H1 (cell line): ENCODE measurements around the gene CHSY1. TPM values are rescaled to one million over a fixed set of nuclear protein-coding genes. Genes with fewer than 3 reads are reported as not detected.

ENCODE experiments used
- CTCF ChIA-PET: fragments of 300-600 bp; sonication (Branson Sonifier 250); formaldehyde crosslinking; loops from one replicate; lab custom pipeline; 2021; ENCODE audit not compliant: partially characterized antibody; lab: Charles Lee
- POLR2A ChIA-PET: fragments of 300-600 bp; sonication (Branson Sonifier 250); formaldehyde crosslinking; loops from one replicate; lab custom pipeline; 2021; ENCODE audit warnings: inconsistent platforms; ENCODE audit not compliant: partially characterized antibody; lab: Charles Lee
- DNase-seq, 2 experiments: peaks; one replicate each; pipeline versions ENCODE4 v3.0.0 to v3.0.0-alpha.2; 2010 to 2022; ENCODE audit warnings: low spot score in 2 of 2, low read depth in 1 of 2, mixed read lengths in 1 of 2
- FAIRE-seq: peaks from 2 replicates; lab custom pipeline; 2011; peaks lifted over from hg19 to GRCh38; lab: Jason Lieb, UNC
- H2AFZ ChIP-seq: 2 replicates; pipeline ENCODE4 v1.8.1; 2012; ENCODE audit warnings: low read length, inconsistent platforms
- H2AK5ac ChIP-seq: 2 replicates; pipeline ENCODE4 v1.6.1; 2013; ENCODE audit warnings: low read depth, low read length
- H2BK120ac ChIP-seq: replicated peaks from 2 replicates; pipeline ENCODE3; 2013; ENCODE audit warnings: low read depth, low read length, inconsistent platforms
- H2BK12ac ChIP-seq: 2 replicates; pipeline ENCODE4 v1.6.1; 2013; ENCODE audit warnings: low read depth, low read length
- H2BK15ac ChIP-seq: 2 replicates; pipeline ENCODE4 v1.6.1; 2013; ENCODE audit warnings: low read length
- H2BK20ac ChIP-seq: 2 replicates; pipeline ENCODE4 v1.6.1; 2013; ENCODE audit warnings: low read length
- H2BK5ac ChIP-seq: 2 replicates; pipeline ENCODE4 v1.6.1; 2013; ENCODE audit warnings: low read depth, low read length
- H3K14ac ChIP-seq: 2 replicates; pipeline ENCODE4 v1.6.1; 2013; ENCODE audit warnings: inconsistent platforms; ENCODE audit not compliant: insufficient read length
- H3K18ac ChIP-seq: 2 replicates; pipeline ENCODE4 v1.6.1; 2013; ENCODE audit warnings: low read length; ENCODE audit errors: extremely low read depth
- H3K23ac ChIP-seq: 2 replicates; pipeline ENCODE4 v1.6.1; 2013; ENCODE audit warnings: inconsistent platforms; ENCODE audit not compliant: insufficient read length
- H3K23me2 ChIP-seq: 2 replicates; pipeline ENCODE4 v1.6.1; 2013; ENCODE audit warnings: low read depth, low read length
- H3K27ac ChIP-seq: 2 replicates; pipeline ENCODE4 v1.6.1; 2011; ENCODE audit warnings: low read depth, low read length, inconsistent platforms
- H3K27me3 ChIP-seq, 4 experiments: replicated peaks in 1 of 4; 1 replicate in 1 of 4; 2 replicates in 3 of 4; pipeline versions ENCODE4 v1.6.1 to v1.8.1; 2011 to 2013; ENCODE audit warnings: low read length in 3 of 4, mild to moderate bottlenecking in 3 of 4, inconsistent platforms in 2 of 4, mixed read lengths in 2 of 4, moderate library complexity in 1 of 4; ENCODE audit not compliant: control insufficient read depth in 3 of 4, insufficient read depth in 3 of 4; ENCODE audit errors: extremely low read depth in 1 of 4
- H3K36me3 ChIP-seq, 4 experiments: 2 replicates each; pipeline versions ENCODE4 v1.6.1 to v1.8.1; 2011 to 2013; ENCODE audit warnings: mild to moderate bottlenecking in 4 of 4, low read length in 3 of 4, moderate library complexity in 2 of 4, control low read depth in 1 of 4, inconsistent platforms in 1 of 4; ENCODE audit not compliant: insufficient read depth in 4 of 4, control insufficient read depth in 2 of 4
- H3K4ac ChIP-seq: replicated peaks from 2 replicates; pipeline ENCODE3; 2013; ENCODE audit warnings: low read length, low read depth, mixed read lengths, inconsistent platforms; ENCODE audit not compliant: insufficient read length
- H3K4me1 ChIP-seq, 4 experiments: replicated peaks in 1 of 4; 1 replicate in 1 of 4; 2 replicates in 3 of 4; pipeline versions ENCODE4 v1.6.1 to v1.8.1; 2011 to 2013; ENCODE audit warnings: low read length in 3 of 4, inconsistent platforms in 2 of 4, mixed read lengths in 1 of 4; ENCODE audit not compliant: insufficient read depth in 4 of 4, control insufficient read depth in 3 of 4
- H3K4me2 ChIP-seq, 2 experiments: 2 replicates each; pipeline versions ENCODE4 v1.6.1 to v1.8.1; 2011 to 2013; ENCODE audit warnings: low read depth in 2 of 2, low read length in 2 of 2, control low read depth in 1 of 2, inconsistent platforms in 1 of 2, mild to moderate bottlenecking in 1 of 2; ENCODE audit not compliant: insufficient read depth in 1 of 2
- H3K4me3 ChIP-seq, 4 experiments: fragments of 200-600, 300-600 bp in 1 of 4; sonication (generic), shearing (Covaris generic), sonication (Bioruptor Twin) in 1 of 4; 2 replicates each; pipeline versions ENCODE4 v1.5.1 to v1.8.1; 2011 to 2016; ENCODE audit warnings: low read length in 4 of 4, low read depth in 3 of 4, control low read depth in 2 of 4, inconsistent platforms in 2 of 4, mild to moderate bottlenecking in 2 of 4, mixed read lengths in 1 of 4, moderate library complexity in 1 of 4; ENCODE audit not compliant: insufficient read depth in 2 of 4; ENCODE audit errors: extremely low read depth in 1 of 4
- H3K56ac ChIP-seq: replicated peaks from 2 replicates; pipeline ENCODE3; 2013; ENCODE audit warnings: low read depth, mild to moderate bottlenecking, mixed read lengths, low read length, inconsistent platforms; ENCODE audit not compliant: insufficient read length
- H3K79me1 ChIP-seq: 2 replicates; pipeline ENCODE4 v1.6.1; 2013; ENCODE audit warnings: low read depth, low read length, control low read depth
- H3K79me2 ChIP-seq, 2 experiments: 2 replicates each; pipeline versions ENCODE4 v1.6.1 to v1.8.1; 2012 to 2013; ENCODE audit warnings: low read length in 2 of 2, mild to moderate bottlenecking in 2 of 2, inconsistent platforms in 1 of 2; ENCODE audit not compliant: insufficient read depth in 2 of 2, control insufficient read depth in 1 of 2
- H3K9ac ChIP-seq, 4 experiments: replicated peaks in 1 of 4; 1 replicate in 1 of 4; 2 replicates in 3 of 4; pipeline versions ENCODE4 v1.6.1 to v1.8.1; 2011 to 2013; ENCODE audit warnings: low read depth in 3 of 4, low read length in 3 of 4, control low read depth in 2 of 4, mild to moderate bottlenecking in 2 of 4, moderate library complexity in 2 of 4, inconsistent platforms in 1 of 4; ENCODE audit errors: extremely low read depth in 1 of 4
- H3K9me3 ChIP-seq, 2 experiments: 2 replicates each; pipeline versions ENCODE4 v1.6.1 to v1.8.1; 2012 to 2013; ENCODE audit warnings: mild to moderate bottlenecking in 2 of 2, moderate library complexity in 2 of 2, control low read depth in 1 of 2, inconsistent platforms in 1 of 2, low read depth in 1 of 2, low read length in 1 of 2, mixed read lengths in 1 of 2; ENCODE audit not compliant: insufficient read depth in 2 of 2
- H4K20me1 ChIP-seq, 2 experiments: replicated peaks in 1 of 2; 2 replicates each; pipeline versions ENCODE3 to v1.8.1; 2011 to 2013; ENCODE audit warnings: inconsistent platforms in 2 of 2, low read length in 2 of 2, mild to moderate bottlenecking in 1 of 2; ENCODE audit not compliant: insufficient read depth in 2 of 2, control insufficient read depth in 1 of 2
- H4K5ac ChIP-seq: 2 replicates; pipeline ENCODE4 v1.6.1; 2013; ENCODE audit warnings: low read length, low read depth, mixed read lengths, inconsistent platforms; ENCODE audit not compliant: insufficient read length
- H4K8ac ChIP-seq: 2 replicates; pipeline ENCODE4 v1.8.0; 2013; ENCODE audit warnings: mild to moderate bottlenecking, moderate library complexity, low read length, inconsistent platforms; ENCODE audit not compliant: insufficient read depth; ENCODE audit errors: extremely low read depth
- H4K91ac ChIP-seq: replicated peaks from 2 replicates; pipeline ENCODE3; 2013; ENCODE audit warnings: low read length, mixed read lengths, inconsistent platforms; ENCODE audit not compliant: insufficient read length
- CTBP2 ChIP-seq: IDR thresholded peaks from 2 replicates; pipeline ENCODE4 v1.7.0; 2011; ENCODE audit warnings: borderline replicate concordance, mild to moderate bottlenecking, moderate library complexity, mixed read lengths, low read length; ENCODE audit not compliant: insufficient read depth, insufficient read length
- GTF2F1 ChIP-seq: IDR thresholded peaks from 2 replicates; pipeline ENCODE4 v1.6.1; 2012; ENCODE audit warnings: low read depth, low read length, improper control_type of control experiment, borderline replicate concordance
- MAFK ChIP-seq: IDR thresholded peaks from 2 replicates; pipeline ENCODE4 v1.6.1; 2012; ENCODE audit warnings: low read depth, mild to moderate bottlenecking, improper control_type of control experiment, low read length
- POLR2AphosphoS5 ChIP-seq: IDR thresholded peaks from 2 replicates; pipeline ENCODE4 v1.6.1; 2011; ENCODE audit warnings: low read depth, low read length
- RBBP5 ChIP-seq: IDR thresholded peaks from 2 replicates; pipeline ENCODE4 v1.7.1; 2012; ENCODE audit warnings: low read depth, mild to moderate bottlenecking, inconsistent platforms, low read length, moderate library complexity, borderline replicate concordance
- RNF2 ChIP-seq: fragments of 200-900, 300-1000 bp; sonication (generic); IDR thresholded peaks from 2 replicates; pipeline ENCODE4 v1.7.1; 2016; ENCODE audit warnings: borderline replicate concordance, low read depth, mild to moderate bottlenecking, antibody characterized with exemption, low read length; ENCODE audit not compliant: poor library complexity, severe bottlenecking; ENCODE audit errors: missing control alignments
- SIN3A ChIP-seq, 2 experiments: IDR thresholded peaks in 1 of 2; conservative IDR thresholded peaks in 1 of 2; 2 replicates each; pipeline ENCODE4 v1.6.1; 2011 to 2012; ENCODE audit warnings: low read length in 2 of 2, improper control_type of control experiment in 1 of 2, low read depth in 1 of 2, mild to moderate bottlenecking in 1 of 2
- SIX5 ChIP-seq: IDR thresholded peaks from 2 replicates; pipeline ENCODE4 v1.6.1; 2011; ENCODE audit warnings: mild to moderate bottlenecking, low read depth, low read length
- SP2 ChIP-seq: IDR thresholded peaks from 2 replicates; pipeline ENCODE4 v1.6.1; 2012; ENCODE audit warnings: mild to moderate bottlenecking, low read length, inconsistent platforms
- TAF7 ChIP-seq: optimal IDR thresholded peaks from 2 replicates; pipeline ENCODE3; 2011; ENCODE audit warnings: low read depth, mild to moderate bottlenecking, inconsistent platforms, low read length, moderate library complexity, borderline replicate concordance
- YY1 ChIP-seq: IDR thresholded peaks from 2 replicates; pipeline ENCODE4 v1.6.1; 2011; ENCODE audit warnings: low read depth, mild to moderate bottlenecking, low read length
- WGBS, 2 experiments: shearing (Covaris generic) in 1 of 2; methylation state at CpG; one replicate each; pipeline versions ENCODE4 v1.1.6 to v1.1.7; 2013 to 2015; ENCODE audit warnings: low lambda C conversion rate in 2 of 2, mixed read lengths in 2 of 2, inconsistent platforms in 1 of 2, low coverage in 1 of 2, missing lambda C conversion rate in 1 of 2; ENCODE audit not compliant: insufficient replicate concordance in 2 of 2, insufficient coverage in 1 of 2, insufficient read length in 1 of 2; ENCODE audit errors: extremely low coverage in 1 of 2, missing lambda C conversion rate in 1 of 2; 5-methylcytosine and 5-hydroxymethylcytosine counted together
- polyA plus RNA-seq, 7 experiments: library from polyadenylated mRNA; depleted of rRNA in 3 of 7; stranded (reverse) in 5 of 7; unstranded in 2 of 7; fragments of >200 nt in 5 of 7; fragments of 200-250 nt in 2 of 7; gene quantifications; 1 replicate in 5 of 7; 2 replicates in 1 of 7; 4 replicates in 1 of 7; pipeline versions ENCODE4 v1.2.1 to v1.2.3, GENCODE V29; 2011 to 2013; ENCODE audit warnings: missing spikeins in 2 of 7, mixed read lengths in 2 of 7
- total RNA-seq: library from RNA; stranded (reverse); fragmentation: NEBNext Ultra II Directional; extraction: Animal tissue kit (Norgen Biotek cat#: 25700); gene quantifications from 2 replicates; pipeline ENCODE4 v1.2.1, GENCODE V29; 2021

CHSY1 gene
- total and polyA plus RNA-seq, 2 of the 8 experiments (the other 6 are each of a cell fraction or from before 2014, with no cell fraction given), result 24.9 to 60.7 TPM

GRCh38 chr15:101147181-101147580 lies 104.7 kb downstream of the CHSY1 start:
- Histone ChIP-seq H2AK5ac (no peak overlapping the region), H3K18ac (no peak overlapping the region), H3K4ac (no peak overlapping the region), H3K4me2 (no peak overlapping the region), H2BK15ac (no peak overlapping the region), H3K4me3 (no peak overlapping the region), H3K27me3 (no peaks in the 10 kb centered on the region; a peak in 2 of 7 replicates), H4K91ac (no peak overlapping the region), H3K9ac (no peak overlapping the region), H2AFZ (no peak overlapping the region), H2BK12ac (no peak overlapping the region), H2BK20ac (no peak overlapping the region), H3K27ac (no peak overlapping the region), H3K23ac (no peak overlapping the region), H3K36me3 (no peaks in the 10 kb centered on the region), H4K20me1 (no peaks in the 10 kb centered on the region), H3K4me1 (no peaks in the 10 kb centered on the region; a peak in 1 of 7 replicates), H3K23me2 (peaks cover 2% of the 10 kb centered on the region; the same call in 1 of the 2 replicates), H3K56ac (no peak overlapping the region), H3K79me1 (no peaks in the 10 kb centered on the region), H2BK120ac (no peak overlapping the region), H3K9me3 (no peaks in the 10 kb centered on the region), H3K14ac (no peak overlapping the region), H4K8ac (no peak overlapping the region), H3K79me2 (no peaks in the 10 kb centered on the region), H2BK5ac (no peak overlapping the region), H4K5ac (no peak overlapping the region)
- no peak for TF ChIP-seq SP2
- TF ChIP-seq CTBP2, result no peak
- no peak for TF ChIP-seq YY1
- TF ChIP-seq POLR2AphosphoS5, result no peak
- no peak for TF ChIP-seq GTF2F1
- no peak for TF ChIP-seq TAF7
- no peak for TF ChIP-seq RNF2
- TF ChIP-seq RBBP5, result no peak
- no peak for TF ChIP-seq MAFK
- TF ChIP-seq SIX5, result no peak
- no peak for TF ChIP-seq SIN3A (conservative IDR thresholded peaks at IDR 0.05 in 1 of 2, IDR thresholded peaks at IDR 0.05 in 1 of 2; ENCODE audit: low read depth in 1 of 2, low read length in 2 of 2)
- 75% methylated on average over 5 of the region's 5 CpGs; no CpG with 5 or more reads in 1 of the 2 experiments for WGBS, 2 experiments
- DNase-seq (no peak), FAIRE-seq (no peak)
- ChIA-PET POLR2A (no interaction called here), CTCF (interaction anchor here (0.9 to 10.7 kb wide), 5 partner anchors 9 to 131 kb away, joined by 3 to 128 read pairs (median 6); no protein-coding TSS in a partner anchor)
